ENCODE data around the gene ALS2. TPM values are rescaled to one million over a fixed set of nuclear protein-coding genes. Genes with fewer than 3 reads are reported as not detected.

Gene ALS2
- total and polyA plus RNA-seq, 2 donors from 2014 or later = 7.1 to 24.4 TPM

GRCh38 chr2:201754717-201755415 is 25.9 kb downstream of the ALS2 start:
- Histone ChIP-seq H3K4me1 (ENCODE audit: control insufficient read depth in 2 of 3, insufficient read depth in 2 of 3, low read depth in 1 of 3, low read length in 3 of 3) (peaks cover 0 to 3% (median 0%) of the 10 kb centered on the region in 3 donors), H3K9ac (ENCODE audit: low read length in 3 of 3) (no peak overlapping the region), H3K9me3 (ENCODE audit: control insufficient read depth in 2 of 3, insufficient read depth in 1 of 3, low read length in 3 of 3) (no peaks in the 10 kb centered on the region), H3K27me3 (ENCODE audit: control insufficient read depth, insufficient read depth, low read length) (no peaks in the 10 kb centered on the region), H3K4me3 (ENCODE audit: low read length in 3 of 3) (no peak overlapping the region), H3K27ac (ENCODE audit: low read depth in 2 of 2, low read length in 2 of 2) (no peak overlapping the region), H3K36me3 (ENCODE audit: control insufficient read depth in 2 of 3, insufficient read depth in 3 of 3, low read length in 3 of 3) (peaks cover 0 to 11% (median 6%) of the 10 kb centered on the region in 3 donors)
- intact Hi-C loops (cut with DNase I) = no loop called here
- FAIRE-seq (no peak), DNase-seq (peak in 2 of 5 donors; percentile 17 to 26)
- TF ChIP-seq, protein P1, sequence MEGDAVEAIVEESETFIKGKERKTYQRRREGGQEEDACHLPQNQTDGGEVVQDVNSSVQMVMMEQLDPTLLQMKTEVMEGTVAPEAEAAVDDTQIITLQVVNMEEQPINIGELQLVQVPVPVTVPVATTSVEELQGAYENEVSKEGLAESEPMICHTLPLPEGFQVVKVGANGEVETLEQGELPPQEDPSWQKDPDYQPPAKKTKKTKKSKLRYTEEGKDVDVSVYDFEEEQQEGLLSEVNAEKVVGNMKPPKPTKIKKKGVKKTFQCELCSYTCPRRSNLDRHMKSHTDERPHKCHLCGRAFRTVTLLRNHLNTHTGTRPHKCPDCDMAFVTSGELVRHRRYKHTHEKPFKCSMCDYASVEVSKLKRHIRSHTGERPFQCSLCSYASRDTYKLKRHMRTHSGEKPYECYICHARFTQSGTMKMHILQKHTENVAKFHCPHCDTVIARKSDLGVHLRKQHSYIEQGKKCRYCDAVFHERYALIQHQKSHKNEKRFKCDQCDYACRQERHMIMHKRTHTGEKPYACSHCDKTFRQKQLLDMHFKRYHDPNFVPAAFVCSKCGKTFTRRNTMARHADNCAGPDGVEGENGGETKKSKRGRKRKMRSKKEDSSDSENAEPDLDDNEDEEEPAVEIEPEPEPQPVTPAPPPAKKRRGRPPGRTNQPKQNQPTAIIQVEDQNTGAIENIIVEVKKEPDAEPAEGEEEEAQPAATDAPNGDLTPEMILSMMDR (IDR thresholded peaks at IDR 0.05; ENCODE audit: borderline replicate concordance, extremely low read depth, insufficient read depth) = no peak

DNA sequence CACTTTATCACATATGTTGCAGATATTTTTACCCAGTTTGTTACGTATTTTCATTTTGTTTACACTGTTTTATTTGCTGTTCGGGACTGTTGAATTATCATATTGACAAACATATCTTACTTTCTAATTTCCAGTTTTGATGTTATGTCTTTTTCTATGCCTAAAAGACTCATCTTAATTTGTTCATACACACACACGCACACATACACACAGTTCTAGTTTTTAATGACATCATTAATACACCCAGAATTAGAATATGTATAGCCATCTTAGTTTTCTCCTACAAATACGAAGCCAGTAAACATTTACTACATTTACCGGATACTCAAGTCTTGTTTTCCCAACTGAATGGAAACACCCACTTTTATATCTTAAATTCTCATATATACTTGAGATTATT is 29.2 kb downstream of the ALS2 start:
- no peaks in the 10 kb centered on the region for H3K9me3 ChIP-seq (ENCODE audit: control insufficient read depth in 2 of 3, insufficient read depth in 1 of 3, low read length in 3 of 3)
- intact Hi-C loops (cut with DNase I) = no loop called here
- H3K36me3 ChIP-seq (ENCODE audit: control insufficient read depth in 2 of 3, insufficient read depth in 3 of 3, low read length in 3 of 3) = peaks cover 0 to 20% (median 10%) of the 10 kb centered on the region in 3 donors
- H3K27ac ChIP-seq (ENCODE audit: low read depth in 2 of 2, low read length in 2 of 2) = no peak overlapping the region
- H3K4me1 ChIP-seq (ENCODE audit: control insufficient read depth in 2 of 3, insufficient read depth in 2 of 3, low read depth in 1 of 3, low read length in 3 of 3) = no peaks in the 10 kb centered on the region
- TF ChIP-seq, protein P1 (IDR thresholded peaks at IDR 0.05; ENCODE audit: borderline replicate concordance, extremely low read depth, insufficient read depth) = no peak
- DNase-seq (no peak), FAIRE-seq (no peak)
- no peaks in the 10 kb centered on the region for H3K27me3 ChIP-seq (ENCODE audit: control insufficient read depth, insufficient read depth, low read length)
- H3K4me3 ChIP-seq (ENCODE audit: low read length in 3 of 3) = no peak overlapping the region
- no peak overlapping the region for H3K9ac ChIP-seq (ENCODE audit: low read length in 3 of 3)

- Histone ChIP-seq H3K4me3 (ENCODE audit: low read length in 3 of 3) (no peak overlapping the region), H3K9ac (ENCODE audit: low read length in 3 of 3) (no peak overlapping the region), H3K9me3 (ENCODE audit: control insufficient read depth in 2 of 3, insufficient read depth in 1 of 3, low read length in 3 of 3) (no peaks in the 10 kb centered on the region), H3K27ac (ENCODE audit: low read depth in 2 of 2, low read length in 2 of 2) (no peak overlapping the region), H3K36me3 (ENCODE audit: control insufficient read depth in 2 of 3, insufficient read depth in 3 of 3, low read length in 3 of 3) (peaks cover 0 to 38% (median 16%) of the 10 kb centered on the region in 3 donors), H3K4me1 (ENCODE audit: control insufficient read depth in 2 of 3, insufficient read depth in 2 of 3, low read depth in 1 of 3, low read length in 3 of 3) (no peaks in the 10 kb centered on the region), H3K27me3 (ENCODE audit: control insufficient read depth, insufficient read depth, low read length) (no peaks in the 10 kb centered on the region)
- FAIRE-seq = no peak
- intact Hi-C loops (cut with DNase I) = no loop called here
- TF ChIP-seq, protein P1 (IDR thresholded peaks at IDR 0.05; ENCODE audit: borderline replicate concordance, extremely low read depth, insufficient read depth) = no peak
- no peak for DNase-seq
Observed at GRCh38 chr2:201746551-201746950, 34.2 kb downstream of the ALS2 start.

All from kidney (tissue), 14 donors.